MM.1S (cell line): ENCODE measurements around the gene NDUFAF8.

Experiments
- DNase-seq: peaks from one replicate; pipeline ENCODE4 v3.0.0-alpha.2; 2015
- H2AFZ ChIP-seq: fragments of 300-600 bp; sonication (generic); 2 replicates; pipeline ENCODE4 v1.6.0; 2016; ENCODE audit warnings: antibody characterized with exemption, low read length
- H3F3A ChIP-seq: fragments of 300-600 bp; sonication (generic); 2 replicates; pipeline ENCODE4 v1.6.1; 2016; ENCODE audit warnings: mild to moderate bottlenecking, antibody characterized with exemption, low read length, moderate library complexity, mixed read lengths; ENCODE audit not compliant: insufficient read depth
- H3K27ac ChIP-seq: fragments of 300-600 bp; sonication (generic); 2 replicates; pipeline ENCODE4 v1.5.1; 2016; ENCODE audit warnings: mild to moderate bottlenecking, low read length
- H3K27me3 ChIP-seq: fragments of 300-600 bp; sonication (generic); replicated peaks from 2 replicates; pipeline ENCODE4 v1.6.0; 2016; ENCODE audit warnings: low read length; ENCODE audit not compliant: insufficient read depth
- H3K36me3 ChIP-seq: fragments of 300-600 bp; sonication (generic); replicated peaks from 2 replicates; pipeline ENCODE4 v1.6.1; 2016; ENCODE audit warnings: mild to moderate bottlenecking, low read length, mixed read lengths; ENCODE audit not compliant: insufficient read depth
- H3K4me1 ChIP-seq: fragments of 300-600 bp; sonication (generic); 2 replicates; pipeline ENCODE4 v1.6.1; 2016; ENCODE audit warnings: low read length, mixed read lengths
- H3K4me2 ChIP-seq: fragments of 300-600 bp; sonication (generic); 2 replicates; pipeline ENCODE4 v1.6.0; 2016; ENCODE audit warnings: low read depth, low read length
- H3K4me3 ChIP-seq: fragments of 300-600 bp; sonication (generic); 2 replicates; pipeline ENCODE4 v1.5.1; 2016; ENCODE audit warnings: low read length, mixed read lengths
- H3K79me2 ChIP-seq: fragments of 300-600 bp; sonication (generic); 2 replicates; pipeline ENCODE4 v1.6.1; 2016; ENCODE audit warnings: mixed run types, low read length, mixed read lengths
- H3K9ac ChIP-seq: fragments of 300-600 bp; sonication (generic); 2 replicates; pipeline ENCODE4 v1.6.1; 2016; ENCODE audit warnings: low read length, mixed read lengths
- H3K9me2 ChIP-seq: fragments of 300-600 bp; sonication (generic); replicated peaks from 2 replicates; pipeline ENCODE4 v1.6.1; 2016; ENCODE audit warnings: mild to moderate bottlenecking, low read length, mixed read lengths; ENCODE audit not compliant: insufficient read depth
- H3K9me3 ChIP-seq: fragments of 300-600 bp; sonication (generic); replicated peaks from 2 replicates; pipeline ENCODE4 v1.6.1; 2016; ENCODE audit warnings: mild to moderate bottlenecking, low read length, mixed read lengths; ENCODE audit not compliant: insufficient read depth
- H4K20me1 ChIP-seq: fragments of 300-600 bp; sonication (generic); 2 replicates; pipeline ENCODE4 v1.6.1; 2016; ENCODE audit warnings: mild to moderate bottlenecking, low read length, moderate library complexity, mixed read lengths; ENCODE audit not compliant: insufficient read depth
- CTCF ChIP-seq: fragments of 300-600 bp; sonication (generic); IDR thresholded peaks from 2 replicates; pipeline ENCODE4 v1.5.1; 2016; ENCODE audit warnings: antibody characterized with exemption, low read length, mixed read lengths
- EZH2 ChIP-seq: fragments of 300-600 bp; sonication (generic); optimal IDR thresholded peaks from 2 replicates; pipeline ENCODE3; 2017; ENCODE audit warnings: low read depth, mild to moderate bottlenecking, antibody characterized with exemption, low read length, mixed read lengths
- EZH2phosphoT487 ChIP-seq: fragments of 300-600 bp; sonication (generic); IDR thresholded peaks from 2 replicates; pipeline ENCODE4 v1.6.1; 2018; ENCODE audit warnings: antibody characterized with exemption, low read length

Gene NDUFAF8

GRCh38 chr17:81246343-81246670 is 7.2 kb downstream of the NDUFAF8 start:
- H3K9me2 ChIP-seq: no peaks in the 10 kb centered on the region
- no peaks in the 10 kb centered on the region for H3K9me3 ChIP-seq
- DNase-seq: no peak
- H3K36me3 ChIP-seq: no peaks in the 10 kb centered on the region; the same call in 1 of the 2 replicates
- H3K9ac ChIP-seq: no peak overlapping the region
- no peaks in the 10 kb centered on the region for H3K27me3 ChIP-seq
- no peak overlapping the region for H3K4me2 ChIP-seq
- peaks cover 9% of the 10 kb centered on the region; the same call in 1 of the 2 replicates for H3K79me2 ChIP-seq
- H3K4me3 ChIP-seq: no peak overlapping the region
- no peaks in the 10 kb centered on the region for H4K20me1 ChIP-seq
- H3F3A ChIP-seq: peaks cover 4% of the 10 kb centered on the region; the same call in 1 of the 2 replicates
- no peak overlapping the region for H3K27ac ChIP-seq
- TF ChIP-seq EZH2: no peak
- TF ChIP-seq EZH2phosphoT487: no peak
- no peak for TF ChIP-seq CTCF
- no peak overlapping the region for H2AFZ ChIP-seq
- no peaks in the 10 kb centered on the region for H3K4me1 ChIP-seq

- Histone ChIP-seq H3K4me3 (no peak overlapping the region), H3F3A (peaks cover 4% of the 10 kb centered on the region; the same call in 1 of the 2 replicates), H3K9ac (no peak overlapping the region), H3K4me2 (no peak overlapping the region), H3K9me2 (no peaks in the 10 kb centered on the region), H3K27ac (no peak overlapping the region), H3K4me1 (no peaks in the 10 kb centered on the region), H3K36me3 (no peaks in the 10 kb centered on the region; the same call in 1 of the 2 replicates), H3K9me3 (no peaks in the 10 kb centered on the region), H3K79me2 (peaks cover 4% of the 10 kb centered on the region; the same call in 1 of the 2 replicates), H4K20me1 (no peaks in the 10 kb centered on the region), H3K27me3 (no peaks in the 10 kb centered on the region), H2AFZ (no peak overlapping the region)
- DNase-seq: no peak
- TF ChIP-seq EZH2 (no peak), EZH2phosphoT487 (no peak), CTCF (no peak)
Measured at GRCh38 chr17:81246679-81247338, 7.7 kb downstream of the NDUFAF8 start.

- no peaks in the 10 kb centered on the region for H4K20me1 ChIP-seq
- H3K9ac ChIP-seq: no peak overlapping the region
- no peaks in the 10 kb centered on the region for H3K27me3 ChIP-seq
- peaks cover 4% of the 10 kb centered on the region; the same call in 1 of the 2 replicates for H3F3A ChIP-seq
- no peaks in the 10 kb centered on the region for H3K79me2 ChIP-seq
- no peak overlapping the region for H3K4me3 ChIP-seq
- no peaks in the 10 kb centered on the region for H3K4me1 ChIP-seq
- H2AFZ ChIP-seq: no peak overlapping the region
- DNase-seq: no peak
- no peaks in the 10 kb centered on the region for H3K9me3 ChIP-seq
- no peaks in the 10 kb centered on the region; the same call in 1 of the 2 replicates for H3K36me3 ChIP-seq
- H3K9me2 ChIP-seq: no peaks in the 10 kb centered on the region
- TF ChIP-seq CTCF: no peak
- no peak for TF ChIP-seq EZH2phosphoT487
- no peak for TF ChIP-seq EZH2
- no peak overlapping the region for H3K4me2 ChIP-seq
- no peak overlapping the region for H3K27ac ChIP-seq
Measured at GRCh38 chr17:81247339-81247990, 8.3 kb downstream of the NDUFAF8 start.
